GM18517 (cell line): Measurements from ENCODE around the gene CACNA1C.
"Not testable (repeated sequence)": the region's sequence is repeated elsewhere in the genome, so short reads cannot be mapped to it uniquely, and the experiment has no call there.

ENCODE experiments used
- ATAC-seq: cut with Tn5 transposase; IDR thresholded peaks from one replicate; pipeline ENCODE4 v1.9.1; 2021; ENCODE audit warnings: mild to moderate bottlenecking, moderate library complexity; ENCODE audit not compliant: unreplicated experiment

The CACNA1C gene

DNA sequence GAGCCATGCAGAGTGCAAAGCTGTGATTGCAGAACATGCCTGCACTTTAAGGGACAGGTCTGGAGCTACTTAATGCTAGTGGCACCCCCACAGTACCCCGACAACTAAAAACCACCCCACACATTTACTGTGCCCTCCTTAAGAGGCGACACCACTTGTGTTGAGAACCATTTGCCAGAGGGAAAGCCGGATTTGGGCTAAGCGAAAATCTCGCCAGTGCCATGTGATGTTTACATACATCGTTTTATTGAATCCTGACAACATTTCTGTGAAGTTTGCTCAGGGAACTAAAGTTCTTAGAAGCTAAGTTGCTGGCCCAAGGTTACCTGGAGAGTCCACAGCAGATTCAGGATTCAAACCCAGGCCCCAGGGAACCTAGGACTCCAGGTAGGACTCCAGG, 623.0 kb downstream of the CACNA1C start:
- ATAC-seq = no peak

DNA sequence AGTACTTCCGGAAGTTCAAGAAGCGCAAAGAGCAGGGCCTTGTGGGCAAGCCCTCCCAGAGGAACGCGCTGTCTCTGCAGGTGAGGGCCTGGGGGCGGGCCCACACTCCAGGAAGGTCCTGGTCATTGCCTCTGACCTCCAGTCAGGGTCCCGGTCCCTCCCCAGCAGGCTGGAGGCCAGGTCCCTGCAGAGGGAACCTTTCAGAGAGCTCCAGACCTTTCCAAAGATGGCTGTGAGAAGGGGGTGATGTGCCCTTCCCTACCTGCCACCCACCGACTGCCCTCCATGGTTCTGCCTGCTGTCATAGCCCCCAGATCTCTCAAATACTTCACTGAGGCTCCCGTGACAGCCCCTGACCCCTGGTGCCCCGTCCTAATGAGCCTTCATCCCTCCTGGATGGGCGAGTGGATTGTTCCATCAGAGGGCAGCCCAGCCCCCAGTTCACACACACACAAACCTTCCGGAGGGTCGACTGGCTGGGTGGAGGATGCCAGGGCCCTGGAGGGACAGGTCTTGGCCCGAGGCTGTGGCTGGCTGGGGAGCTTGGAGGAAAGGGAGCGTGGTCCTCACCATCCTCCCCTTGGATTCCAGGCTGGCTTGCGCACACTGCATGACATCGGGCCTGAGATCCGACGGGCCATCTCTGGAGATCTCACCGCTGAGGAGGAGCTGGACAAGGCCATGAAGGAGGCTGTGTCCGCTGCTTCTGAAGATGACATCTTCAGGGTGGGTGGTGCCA, 624.5 kb downstream of the CACNA1C start:
- ATAC-seq = no peak

DNA sequence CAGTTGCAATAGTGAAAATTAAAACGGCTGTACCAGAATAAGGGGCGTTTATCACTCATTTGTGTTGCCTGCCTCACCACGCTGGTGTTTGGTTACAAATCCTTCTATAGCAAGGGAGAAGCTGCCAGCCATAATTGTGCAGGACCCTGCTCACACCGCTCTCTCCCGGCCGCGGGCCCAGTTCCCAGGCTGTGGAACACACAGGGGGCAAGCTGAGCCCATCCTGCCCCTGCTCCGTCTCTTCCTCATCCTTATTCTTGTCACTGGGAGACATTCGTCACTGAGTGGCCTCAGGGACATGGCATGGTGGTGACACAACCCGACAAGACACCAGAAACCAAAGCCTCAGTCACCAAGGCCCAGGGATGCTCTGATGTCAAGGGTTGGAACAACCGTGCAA, 625.6 kb downstream of the CACNA1C start:
- ATAC-seq = no peak

DNA sequence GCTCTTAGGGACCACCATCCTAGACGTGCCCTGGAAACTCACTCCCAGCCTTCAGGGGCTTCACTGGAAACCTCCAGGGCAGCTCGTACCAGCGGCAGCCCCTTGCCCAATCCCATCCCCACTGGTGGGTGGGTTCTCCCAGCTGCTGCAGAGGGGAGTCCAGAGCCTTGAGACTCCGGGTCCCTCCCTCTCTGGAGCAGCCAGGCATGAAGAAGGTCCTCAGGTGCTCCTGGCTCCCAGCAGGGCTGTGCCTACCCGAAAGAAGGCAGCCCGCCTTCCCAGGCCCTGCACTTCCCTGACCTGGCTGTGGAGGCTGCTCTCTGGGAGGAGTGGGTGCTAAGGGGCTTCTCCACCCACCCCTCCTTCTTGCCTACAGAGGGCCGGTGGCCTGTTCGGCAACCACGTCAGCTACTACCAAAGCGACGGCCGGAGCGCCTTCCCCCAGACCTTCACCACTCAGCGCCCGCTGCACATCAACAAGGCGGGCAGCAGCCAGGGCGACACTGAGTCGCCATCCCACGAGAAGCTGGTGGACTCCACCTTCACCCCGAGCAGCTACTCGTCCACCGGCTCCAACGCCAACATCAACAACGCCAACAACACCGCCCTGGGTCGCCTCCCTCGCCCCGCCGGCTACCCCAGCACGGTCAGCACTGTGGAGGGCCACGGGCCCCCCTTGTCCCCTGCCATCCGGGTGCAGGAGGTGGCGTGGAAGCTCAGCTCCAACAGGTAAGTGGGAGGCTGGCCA, 626.5 kb downstream of the CACNA1C start:
- ATAC-seq = no peak

DNA sequence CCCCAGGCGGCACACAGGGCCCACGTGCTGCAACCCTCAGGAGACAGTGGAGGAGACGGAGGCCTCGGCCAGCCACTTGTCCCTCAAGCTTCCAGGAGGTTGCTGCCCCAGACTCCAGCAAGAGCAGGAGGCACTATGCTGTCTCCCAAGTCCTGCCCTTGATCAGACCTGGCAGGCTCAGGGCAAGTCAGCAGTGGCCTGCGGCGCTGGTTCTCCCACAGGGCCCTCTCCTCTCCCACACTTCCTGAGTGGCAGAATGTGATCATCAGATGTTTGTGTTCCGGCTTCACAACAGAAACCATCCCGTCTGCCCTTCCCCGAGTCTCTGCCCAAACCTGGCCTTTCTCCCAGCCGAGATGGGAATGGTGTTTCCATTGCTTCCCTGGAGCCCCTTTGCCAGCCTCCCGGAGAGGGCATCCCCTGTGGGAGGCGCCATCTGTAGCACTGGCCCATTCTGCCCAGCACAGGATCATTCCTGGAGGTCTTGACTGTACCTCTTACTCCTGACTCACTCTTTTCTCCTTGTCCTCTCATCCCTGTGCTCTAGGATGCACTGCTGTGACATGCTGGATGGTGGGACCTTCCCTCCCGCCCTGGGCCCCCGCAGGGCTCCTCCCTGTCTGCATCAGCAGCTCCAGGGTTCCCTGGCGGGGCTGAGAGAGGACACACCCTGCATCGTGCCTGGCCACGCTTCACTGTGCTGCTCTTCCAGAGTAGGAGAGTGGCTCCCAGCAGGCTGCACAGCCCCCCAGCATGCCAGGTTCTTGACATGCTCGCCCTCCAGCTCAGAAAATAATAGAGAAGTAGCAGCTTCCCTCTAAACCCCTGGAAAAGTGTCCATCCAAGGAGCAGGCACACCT, 627.3 kb downstream of the CACNA1C start:
- ATAC-seq = no peak

DNA sequence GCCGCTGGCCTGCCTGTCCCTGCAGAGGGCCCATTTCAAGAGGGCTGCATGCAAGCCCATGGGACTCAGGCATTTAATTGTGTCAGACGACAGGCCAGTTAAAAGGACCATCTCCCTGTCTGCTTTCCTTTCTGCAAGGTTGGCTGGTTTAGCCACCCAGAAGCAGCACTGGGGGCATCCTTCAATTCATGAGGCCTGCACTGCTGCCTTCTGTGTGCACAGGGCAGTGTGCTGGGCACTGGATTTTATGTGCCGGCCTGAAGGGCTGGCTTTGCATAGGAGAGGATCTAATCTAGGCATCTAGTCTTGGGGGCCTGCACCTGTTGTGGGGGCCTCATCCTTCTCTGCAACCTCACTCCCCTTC, 627.9 kb downstream of the CACNA1C start:
- ATAC-seq = no peak

DNA sequence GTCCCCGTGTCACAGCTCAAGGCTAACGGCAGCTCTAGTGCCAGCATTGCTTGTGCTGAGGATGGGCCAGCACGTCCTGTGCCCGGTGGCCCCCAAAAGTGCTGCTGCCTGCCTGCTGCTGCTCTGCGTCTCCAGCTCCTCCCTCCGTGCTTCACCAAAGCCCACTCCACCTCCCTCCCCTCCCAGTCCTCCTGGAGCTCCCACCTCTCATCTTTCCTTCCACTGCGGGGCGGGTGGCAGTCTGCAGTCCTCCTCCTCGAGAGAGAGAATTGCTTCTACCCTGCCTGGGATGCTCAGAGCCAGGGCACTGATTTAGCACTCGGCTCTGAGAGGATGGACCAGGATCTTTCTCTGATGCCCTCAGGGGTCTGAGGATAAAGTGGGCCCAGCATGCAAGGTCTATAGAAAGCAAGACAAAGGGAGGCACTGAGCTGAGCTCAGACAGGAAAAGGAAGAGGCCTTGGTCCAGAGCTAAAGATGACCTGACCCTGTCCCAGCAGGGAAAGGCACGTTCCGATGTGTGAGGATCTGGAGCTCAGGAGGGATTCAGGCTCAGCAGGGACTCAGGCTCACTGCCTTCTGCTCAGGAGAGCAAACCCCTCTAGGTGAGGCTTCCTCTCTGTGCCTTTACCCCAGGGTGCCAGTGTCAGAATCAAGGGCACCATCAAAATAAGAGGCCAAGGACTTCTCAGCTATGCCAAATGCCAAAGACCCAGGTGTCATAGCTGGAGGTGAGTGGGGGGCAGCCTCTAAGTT, 628.8 kb downstream of the CACNA1C start:
- ATAC-seq = no peak

DNA sequence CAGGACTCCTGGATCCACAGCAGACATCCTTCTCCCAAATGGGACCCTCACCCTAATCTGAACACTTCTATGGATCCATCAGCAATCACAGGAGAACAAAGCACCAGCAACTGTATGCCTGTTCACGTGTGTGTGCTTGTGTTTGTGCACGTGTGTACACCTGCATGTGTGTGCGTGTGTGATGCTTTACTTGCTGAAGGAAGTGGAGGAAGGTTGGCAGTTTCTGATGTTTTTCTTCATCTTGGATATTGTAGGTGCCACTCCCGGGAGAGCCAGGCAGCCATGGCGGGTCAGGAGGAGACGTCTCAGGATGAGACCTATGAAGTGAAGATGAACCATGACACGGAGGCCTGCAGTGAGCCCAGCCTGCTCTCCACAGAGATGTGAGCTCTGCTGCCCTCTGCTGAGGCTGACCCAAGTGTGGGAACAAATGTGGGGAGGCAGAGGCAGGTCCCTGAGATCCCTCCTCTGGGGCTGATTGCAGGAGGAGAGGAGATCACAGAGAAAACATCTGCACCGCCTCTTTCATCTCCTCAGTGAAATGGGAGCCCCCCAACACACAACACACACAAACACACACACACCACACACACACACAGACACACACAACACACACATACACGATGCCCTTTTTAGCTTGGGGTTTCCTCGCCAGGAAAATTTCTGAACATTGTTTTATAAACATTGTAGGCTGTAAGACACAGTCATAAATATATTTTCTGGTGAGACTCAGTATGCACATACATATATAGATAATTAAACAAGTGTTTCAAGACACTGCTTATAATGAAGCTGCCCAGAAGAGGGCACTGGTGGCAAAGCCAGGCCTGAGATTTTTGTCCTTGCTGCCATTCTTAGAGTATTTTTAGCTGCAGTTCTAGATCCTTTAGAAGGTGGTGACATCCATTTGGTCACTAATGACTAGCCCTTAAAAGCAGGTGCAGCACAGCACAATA, 629.8 kb downstream of the CACNA1C start:
- ATAC-seq = no peak

DNA sequence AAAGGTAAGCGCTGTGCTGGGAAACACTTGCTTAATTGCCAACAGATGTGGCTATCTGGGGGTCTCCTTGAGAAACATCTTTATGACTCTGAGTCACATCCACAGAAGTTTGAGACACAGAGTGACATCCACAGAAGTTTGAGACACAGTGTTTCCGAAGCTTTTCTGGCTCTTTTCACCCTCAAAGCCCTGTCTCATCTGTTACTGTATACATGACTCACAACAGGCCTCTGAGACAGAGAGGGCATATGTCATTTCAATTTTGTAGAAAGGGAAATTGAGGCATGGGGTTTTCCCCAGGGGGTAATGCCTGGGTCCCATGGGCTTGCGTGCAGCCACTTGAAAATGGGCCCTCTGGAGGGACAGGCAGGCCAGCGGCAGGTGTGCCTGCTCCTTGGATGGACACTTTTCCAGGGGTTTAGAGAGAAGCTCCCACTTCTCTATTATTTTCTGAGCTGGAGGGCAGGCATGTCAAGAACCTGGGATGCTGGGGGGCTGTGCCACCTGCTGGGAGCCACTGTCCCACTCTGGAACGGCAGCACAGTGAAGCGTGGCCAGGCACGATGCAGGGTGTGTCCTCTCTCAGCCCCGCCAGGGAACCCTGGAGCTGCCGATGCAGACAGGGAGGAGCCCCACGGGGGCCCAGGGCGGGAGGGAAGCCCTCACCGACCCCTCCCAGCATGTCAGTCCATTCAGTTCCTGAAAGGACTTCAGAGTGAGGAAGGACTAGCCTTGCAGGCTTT, 630.7 kb downstream of the CACNA1C start:
- no peak for ATAC-seq

DNA sequence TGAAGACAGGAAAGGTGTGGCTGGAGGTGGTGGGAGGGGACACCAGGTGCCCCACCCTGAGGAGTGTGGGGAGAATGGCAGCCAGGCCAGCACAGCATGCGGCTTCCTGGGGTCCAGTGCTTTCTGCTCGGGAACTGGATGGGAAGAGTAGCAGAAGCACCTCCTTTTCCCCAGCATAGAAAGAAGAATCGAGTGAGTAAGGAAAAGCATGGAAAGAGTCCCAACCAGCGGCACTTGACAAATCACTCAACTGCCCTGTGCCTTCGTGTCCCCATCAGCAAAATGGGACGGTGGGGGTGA, 631.2 kb downstream of the CACNA1C start:
- ATAC-seq = not testable (repeated sequence)

DNA sequence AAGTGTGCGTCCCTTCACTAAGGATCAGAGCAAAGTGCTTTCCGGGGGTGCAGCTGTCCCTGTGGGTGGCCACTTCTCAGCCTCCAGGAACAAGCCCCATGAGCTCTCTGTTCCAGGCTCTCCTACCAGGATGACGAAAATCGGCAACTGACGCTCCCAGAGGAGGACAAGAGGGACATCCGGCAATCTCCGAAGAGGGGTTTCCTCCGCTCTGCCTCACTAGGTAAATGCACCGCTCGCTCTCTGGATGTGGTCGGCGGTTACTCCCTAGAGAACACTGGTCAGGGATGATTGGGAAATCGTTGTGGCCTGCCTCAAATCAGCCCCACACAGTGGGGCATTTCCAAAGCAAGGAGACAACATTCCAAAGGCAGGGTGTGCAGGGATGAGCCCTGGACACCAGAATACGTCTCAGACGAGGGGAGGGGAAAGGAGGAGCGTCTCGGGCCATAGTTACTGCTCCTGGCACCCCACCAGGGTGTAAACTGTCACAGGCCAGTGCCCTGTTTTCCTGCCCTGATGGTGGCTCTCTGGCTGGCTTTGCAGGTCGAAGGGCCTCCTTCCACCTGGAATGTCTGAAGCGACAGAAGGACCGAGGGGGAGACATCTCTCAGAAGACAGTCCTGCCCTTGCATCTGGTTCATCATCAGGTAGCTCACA, 633.0 kb downstream of the CACNA1C start:
- not testable (repeated sequence) for ATAC-seq

DNA sequence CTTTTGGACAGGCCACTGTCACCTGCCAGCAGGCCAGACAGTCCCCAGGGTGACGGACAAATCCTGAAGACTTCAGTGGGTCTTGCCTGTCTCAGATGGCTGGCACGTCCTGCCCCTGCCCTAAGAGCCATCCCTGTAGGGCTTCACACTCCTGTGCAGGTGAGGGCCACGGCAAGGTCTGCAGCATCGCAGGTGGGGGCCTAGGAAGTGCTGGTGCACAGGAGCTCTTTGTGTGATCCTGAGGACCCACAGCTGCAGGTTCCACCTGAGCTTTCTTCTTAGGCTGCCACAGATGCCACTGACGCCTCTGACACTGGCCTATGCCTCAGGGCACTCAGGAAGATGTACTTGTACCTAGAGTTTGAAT, 633.5 kb downstream of the CACNA1C start:
- ATAC-seq = no peak

DNA sequence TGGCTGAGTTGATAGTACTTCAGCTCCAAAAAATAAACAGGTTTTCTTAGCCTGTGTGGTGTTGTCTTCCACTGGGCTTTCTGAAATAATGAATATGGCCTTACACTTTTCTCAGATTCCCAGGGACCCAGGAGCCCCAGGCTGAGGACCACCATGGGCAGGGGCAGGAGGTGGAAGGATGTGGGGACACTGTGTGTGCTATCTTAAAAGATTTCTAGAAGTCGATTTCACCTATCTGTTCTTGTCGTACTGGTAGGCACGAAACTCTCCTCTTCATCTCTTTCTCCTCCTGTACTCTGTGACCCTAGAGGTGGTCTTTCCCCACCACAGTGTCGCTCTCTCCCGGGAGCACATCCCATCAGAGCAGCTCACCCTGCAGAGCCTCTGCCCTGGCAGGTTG, 634.3 kb downstream of the CACNA1C start:
- no peak for ATAC-seq

DNA sequence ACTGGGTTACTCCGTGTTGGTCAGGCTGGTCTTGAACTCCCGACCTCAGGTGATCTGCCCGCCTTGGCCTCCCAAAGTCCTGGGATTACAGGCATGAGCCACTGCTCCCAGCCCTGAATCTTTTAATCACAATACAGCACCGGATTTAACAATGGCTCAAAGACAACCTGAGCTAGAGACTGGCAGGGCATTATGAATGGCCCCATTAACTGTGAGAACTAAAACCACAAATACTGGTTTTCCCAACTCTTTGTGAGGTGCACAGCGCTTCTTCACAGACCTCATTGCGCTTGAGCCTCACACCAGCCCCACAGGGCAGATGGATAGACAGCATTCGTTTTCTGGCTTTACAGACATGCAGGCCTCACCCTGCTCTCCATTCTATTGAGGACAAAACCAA, 634.9 kb downstream of the CACNA1C start:
- no peak for ATAC-seq

DNA sequence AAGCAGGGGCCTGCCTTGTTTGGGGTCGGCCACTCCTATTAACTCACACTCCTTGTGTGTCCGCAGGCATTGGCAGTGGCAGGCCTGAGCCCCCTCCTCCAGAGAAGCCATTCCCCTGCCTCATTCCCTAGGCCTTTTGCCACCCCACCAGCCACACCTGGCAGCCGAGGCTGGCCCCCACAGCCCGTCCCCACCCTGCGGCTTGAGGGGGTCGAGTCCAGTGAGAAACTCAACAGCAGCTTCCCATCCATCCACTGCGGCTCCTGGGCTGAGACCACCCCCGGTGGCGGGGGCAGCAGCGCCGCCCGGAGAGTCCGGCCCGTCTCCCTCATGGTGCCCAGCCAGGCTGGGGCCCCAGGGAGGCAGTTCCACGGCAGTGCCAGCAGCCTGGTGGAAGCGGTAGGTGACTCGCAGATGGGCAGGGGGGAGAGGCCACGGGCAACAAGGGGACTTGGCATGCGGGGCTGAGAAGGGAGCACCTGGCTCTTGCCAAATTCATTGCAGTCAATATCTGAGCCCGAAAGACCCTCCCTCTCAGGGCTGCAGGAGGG, 635.7 kb downstream of the CACNA1C start:
- no peak for ATAC-seq

DNA sequence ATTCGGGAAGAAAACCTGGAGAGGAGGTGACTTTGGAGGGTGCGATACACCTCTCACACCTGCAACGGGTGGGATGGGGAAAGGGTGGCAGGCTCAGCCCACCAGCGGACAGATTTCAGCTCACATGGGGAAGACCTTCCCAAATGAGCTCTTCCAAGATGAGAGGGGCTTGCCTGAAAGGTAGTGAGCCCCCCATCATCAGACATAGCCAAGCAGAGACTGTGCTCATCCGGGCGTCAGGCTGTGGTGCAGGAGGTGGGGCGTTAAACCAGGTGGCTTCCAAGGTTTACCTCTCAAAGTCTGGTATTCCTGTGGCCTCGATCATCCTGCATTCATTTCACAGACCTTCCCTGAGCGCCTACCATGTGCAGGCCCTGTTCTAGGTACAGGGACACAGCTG, 636.6 kb downstream of the CACNA1C start:
- no peak for ATAC-seq

DNA sequence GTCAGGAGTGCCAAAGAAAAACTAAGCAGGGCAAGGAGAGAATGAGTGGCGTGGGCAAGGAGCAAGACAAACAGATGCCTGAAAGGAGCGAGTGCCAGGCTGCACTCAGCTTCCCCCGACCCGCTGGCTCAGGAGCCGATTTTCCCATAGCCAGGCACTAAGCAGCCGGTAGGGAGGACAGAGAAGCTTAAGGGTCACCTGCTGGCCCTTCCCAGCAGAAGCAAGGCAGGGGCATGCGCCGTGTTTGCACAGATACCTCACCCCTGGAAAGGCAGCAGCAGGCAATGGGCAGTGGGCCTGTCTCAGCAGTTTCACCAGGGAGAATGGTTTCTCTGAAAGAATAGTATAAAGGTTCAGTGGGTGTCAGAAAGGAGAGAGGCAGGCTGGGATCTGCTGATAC, 637.1 kb downstream of the CACNA1C start:
- ATAC-seq = no peak

DNA sequence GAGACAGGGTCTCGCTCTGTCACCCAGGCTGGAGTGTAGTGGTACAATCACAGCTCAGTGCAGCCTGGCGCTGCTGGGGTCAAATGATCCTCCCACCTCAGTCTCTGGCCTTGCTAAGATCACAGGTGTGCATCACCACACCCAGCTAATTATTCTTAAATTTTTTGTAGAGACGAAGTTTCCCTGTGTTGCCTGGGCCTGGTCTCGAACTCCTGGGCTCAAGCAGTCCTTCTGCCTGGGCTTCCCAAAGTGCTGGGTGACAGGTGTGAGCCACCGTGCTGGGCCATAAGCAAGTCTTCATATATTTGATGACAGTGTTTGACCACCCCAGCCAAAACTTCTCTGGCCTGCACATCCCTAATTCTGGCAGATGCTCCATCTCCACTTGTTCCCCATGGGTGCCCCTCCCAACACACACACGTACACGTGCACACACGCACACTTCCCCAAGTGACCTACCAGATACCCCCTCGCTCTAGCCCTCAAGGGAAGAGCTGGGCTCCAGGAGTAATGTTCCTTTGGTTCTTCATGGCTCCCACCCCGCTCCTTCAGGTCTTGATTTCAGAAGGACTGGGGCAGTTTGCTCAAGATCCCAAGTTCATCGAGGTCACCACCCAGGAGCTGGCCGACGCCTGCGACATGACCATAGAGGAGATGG, 637.7 kb downstream of the CACNA1C start:
- no peak for ATAC-seq
